Epithelial cell of prostate (primary cell): Measurements from ENCODE around the gene ANKRD45.
A peak's percentile ranks its signal among the peaks of the same experiment; 100 is the strongest.
"Not testable (repeated sequence)": the region's sequence is repeated elsewhere in the genome, so short reads cannot be mapped to it uniquely, and the experiment has no call there.

Experiments
- DNase-seq: peaks from one replicate; pipeline ENCODE4 v3.0.0-alpha.2; 2011; ENCODE audit warnings: low read depth, low spot score
- H3K27ac ChIP-seq: fragments of 450-650 bp; 2 replicates; pipeline ENCODE4 v1.5.1; 2017; ENCODE audit warnings: mild to moderate bottlenecking

The ANKRD45 gene

GRCh38 chr1:173648880-173649605 is 20.6 kb downstream of the ANKRD45 start:
- H3K27ac ChIP-seq = no peak overlapping the region
- no peak for DNase-seq

GRCh38 chr1:173646656-173647055 is 23.0 kb downstream of the ANKRD45 start:
- DNase-seq = no peak
- peak overlapping the region; percentile 66 for H3K27ac ChIP-seq

DNA sequence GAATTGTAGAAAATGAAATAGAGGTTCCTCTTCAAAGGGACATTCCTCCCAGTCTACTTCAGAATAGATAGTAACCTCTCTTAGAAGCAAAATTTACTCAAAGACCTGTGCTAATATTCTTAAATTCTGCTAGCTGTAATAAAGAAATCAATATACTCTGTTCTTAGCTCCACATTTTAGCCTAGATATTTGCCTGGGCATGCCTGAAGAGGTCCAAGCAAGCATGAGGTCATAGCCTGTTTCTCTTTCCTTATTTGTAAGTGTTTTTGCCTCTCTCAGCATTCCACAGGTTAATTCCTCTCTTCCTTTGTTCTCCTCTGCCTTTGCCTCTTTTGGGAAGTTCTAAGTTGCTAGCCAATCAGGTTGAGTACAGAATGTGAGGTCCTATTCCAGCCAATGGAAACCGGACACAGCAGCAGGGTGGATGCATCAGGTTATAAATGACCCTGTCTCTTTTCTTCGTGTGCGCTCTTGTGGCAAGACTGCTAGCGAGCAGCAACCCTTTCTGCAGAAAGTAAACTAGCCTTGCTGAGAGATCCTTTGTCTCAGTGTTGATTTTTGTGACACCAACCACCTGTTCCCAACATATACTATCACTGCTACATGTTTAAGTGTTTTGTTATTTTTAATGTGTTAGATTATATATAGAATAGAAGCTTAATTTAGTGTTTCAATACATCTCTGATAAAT is 27.1 kb downstream of the ANKRD45 start:
- H3K27ac ChIP-seq = peak overlapping the region; percentile 78
- DNase-seq = not testable (repeated sequence)

GRCh38 chr1:173639102-173639501 is 30.5 kb downstream of the ANKRD45 start:
- DNase-seq = no peak
- no peak overlapping the region for H3K27ac ChIP-seq

DNA sequence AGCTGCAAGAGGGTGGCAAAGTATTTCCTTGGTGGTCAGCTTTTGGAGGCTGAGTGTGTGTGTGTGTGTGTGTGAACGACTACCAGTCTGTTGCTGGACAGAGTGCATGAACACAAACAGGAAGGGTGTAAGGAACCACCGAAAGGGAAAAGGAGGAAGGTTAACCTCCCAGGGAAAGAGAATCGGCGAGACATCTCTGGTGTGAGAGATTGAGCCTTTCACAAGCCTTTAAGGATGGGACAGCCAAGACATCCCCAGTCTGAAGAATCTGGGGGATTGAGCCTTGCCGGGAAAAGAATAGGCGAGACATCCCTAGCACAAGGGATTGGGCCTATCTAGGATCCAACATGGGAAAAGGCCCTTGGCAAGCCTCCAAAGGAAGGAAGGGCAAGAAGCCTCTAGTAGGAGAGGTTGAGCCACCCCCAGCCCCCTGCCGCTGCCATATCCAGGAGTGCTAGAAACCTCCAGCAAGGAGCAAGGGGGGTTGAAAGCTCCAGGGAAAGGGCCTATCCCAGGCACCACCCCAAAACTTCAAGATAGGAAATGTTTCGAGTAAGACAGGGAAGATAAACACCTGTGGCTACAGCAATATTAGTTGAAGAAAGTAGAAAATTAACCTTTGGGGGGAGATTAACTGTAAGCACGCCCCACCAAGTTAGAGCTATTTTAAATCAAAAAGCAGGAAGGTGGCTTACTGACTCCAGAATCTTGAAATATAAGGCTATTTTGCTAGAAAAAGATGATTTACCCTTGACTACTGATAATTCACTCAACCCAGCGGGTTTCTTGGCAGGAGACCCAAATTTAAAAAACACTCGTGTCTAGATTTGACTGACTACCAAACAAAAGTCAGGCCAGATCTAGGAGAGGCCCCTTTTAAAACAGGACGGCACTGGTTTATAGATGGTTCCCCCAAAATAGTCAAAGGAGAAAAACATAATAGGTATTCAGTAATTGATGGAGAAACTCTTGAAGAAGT is 31.3 kb downstream of the ANKRD45 start:
- H3K27ac ChIP-seq = peak overlapping the region; percentile 62
- no peak for DNase-seq

- DNase-seq = not testable (repeated sequence)
- H3K27ac ChIP-seq = peak overlapping the region; percentile 62
Measured at GRCh38 chr1:173637236-173638042, 32.2 kb downstream of the ANKRD45 start.

DNA sequence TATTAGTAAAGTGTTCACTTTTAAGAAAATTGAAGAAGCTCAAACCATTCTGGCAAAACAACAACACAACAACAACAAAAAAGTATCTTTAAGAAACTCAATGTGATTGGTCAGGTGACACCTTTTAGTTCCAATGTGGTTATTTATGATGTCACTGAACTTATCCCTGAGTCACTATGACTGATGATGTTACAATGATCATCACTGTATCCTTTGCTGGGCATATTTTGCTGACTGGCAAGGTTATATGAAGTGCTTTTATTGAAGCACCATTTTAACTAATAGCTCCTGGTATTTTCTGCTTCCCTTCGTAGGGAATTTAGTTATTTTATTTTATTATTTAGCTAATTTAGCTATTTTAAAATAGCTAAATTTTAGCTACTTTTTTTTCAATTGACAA is 34.5 kb downstream of the ANKRD45 start, which contains the start of gene TEX50:
TEX50 (plus strand) TSS at position 223 of the 400 bp plus-strand sequence. CDS start 184 bp downstream, outside the sequence.
- no peak within 1 kb of the TSS for H3K27ac ChIP-seq
- DNase-seq = no peak

DNA sequence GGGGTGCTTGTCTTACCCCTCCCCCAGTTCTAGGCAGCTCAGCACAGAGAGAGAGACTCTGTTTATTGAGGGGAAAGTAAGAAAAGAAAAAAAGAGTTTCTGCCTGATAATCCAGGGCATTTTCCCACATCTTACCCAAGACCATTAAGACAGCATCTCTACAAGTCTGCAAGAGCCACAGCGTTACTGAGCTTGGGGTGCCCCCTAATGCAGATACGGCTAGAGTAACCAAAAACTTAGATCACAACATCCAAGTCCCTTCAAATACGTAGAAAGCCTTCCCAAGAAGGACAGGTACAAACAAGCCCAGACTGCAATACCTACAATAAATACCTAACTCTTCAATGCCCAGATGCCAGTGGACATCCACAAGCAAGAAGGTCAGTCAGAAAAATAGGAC is 40.8 kb downstream of the ANKRD45 start:
- DNase-seq = no peak
- H3K27ac ChIP-seq = no peak overlapping the region

- no peak for DNase-seq
- H3K27ac ChIP-seq = no peak overlapping the region
Measured at GRCh38 chr1:173627269-173627668, 42.4 kb downstream of the ANKRD45 start.

DNA sequence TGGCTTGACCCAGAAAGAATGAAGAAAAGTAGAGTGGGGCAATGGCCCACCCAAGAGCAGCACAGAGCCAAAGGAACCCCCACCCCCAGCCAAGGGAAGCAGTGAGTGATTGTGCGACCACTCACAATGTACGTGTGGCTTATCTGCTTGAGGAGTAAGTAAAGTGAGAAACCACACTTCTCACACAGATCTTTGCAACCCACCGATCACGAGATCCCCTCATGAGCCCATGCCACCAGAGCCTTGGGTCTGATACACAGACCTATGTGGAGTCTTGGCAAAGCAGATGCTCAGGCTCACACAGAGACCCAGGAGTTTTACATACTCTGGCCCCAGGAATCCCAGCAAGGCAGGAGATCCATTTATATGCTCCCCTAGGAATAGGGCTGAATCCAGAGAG is 52.8 kb downstream of the ANKRD45 start:
- no peak overlapping the region for H3K27ac ChIP-seq
- DNase-seq = no peak

DNA sequence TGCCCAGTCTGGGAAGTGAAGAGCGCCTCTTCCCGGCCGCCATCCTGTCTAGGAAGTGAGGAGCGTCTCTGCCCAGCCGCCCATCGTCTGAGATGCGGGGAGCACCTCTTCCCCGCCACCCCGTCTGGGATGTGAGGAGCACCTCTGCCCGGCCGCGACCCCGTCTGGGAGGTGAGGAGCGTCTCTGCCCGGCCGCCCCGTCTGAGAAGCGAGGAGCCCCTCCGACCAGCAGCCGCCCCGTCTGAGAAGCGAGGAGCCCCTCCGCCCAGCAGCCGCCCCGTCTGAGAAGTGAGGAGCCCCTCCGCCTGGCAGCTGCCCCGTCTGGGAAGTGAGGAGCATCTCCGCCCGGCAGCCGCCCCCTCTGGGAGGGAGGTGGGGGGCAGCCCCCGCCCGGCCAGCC is 56.6 kb downstream of the ANKRD45 start:
- not testable (repeated sequence) for DNase-seq, H3K27ac ChIP-seq

DNA sequence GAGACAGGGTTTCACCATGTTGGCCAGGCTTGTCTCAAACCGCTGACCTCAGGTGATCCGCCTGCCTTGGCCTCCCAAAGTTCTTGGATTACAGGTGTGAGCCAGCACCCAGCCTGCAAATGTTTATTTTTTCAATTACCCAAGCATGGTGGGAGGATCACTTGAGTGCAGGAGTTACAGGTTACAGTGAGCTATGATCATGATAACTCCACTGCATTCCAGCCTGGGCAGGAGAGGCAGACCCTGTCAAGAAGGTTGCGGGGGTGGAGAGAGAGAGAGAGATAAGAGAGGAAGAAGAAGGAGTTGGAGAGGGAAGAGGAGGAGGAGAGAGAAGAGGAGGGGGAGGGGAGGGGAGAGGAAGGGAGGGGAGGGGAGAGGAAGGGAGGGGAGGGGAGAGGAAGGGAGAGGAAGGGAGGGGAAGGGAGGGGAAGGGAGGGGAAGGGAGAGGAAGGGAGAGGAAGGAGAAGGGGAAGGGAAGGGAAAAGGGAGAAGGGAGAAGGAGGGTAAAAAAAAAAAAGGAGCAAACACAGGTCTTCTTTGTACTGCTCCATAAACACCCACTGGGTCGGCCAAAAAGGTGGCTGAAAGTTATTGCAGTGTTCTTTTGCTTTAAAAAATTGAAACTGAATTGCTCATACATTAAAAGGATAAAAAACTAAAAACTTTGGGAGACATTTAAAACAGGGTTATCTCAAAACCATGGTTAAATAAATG is 61.0 kb downstream of the ANKRD45 start:
- DNase-seq = no peak
- no peak overlapping the region for H3K27ac ChIP-seq

GRCh38 chr1:173603056-173603591 is 66.5 kb downstream of the ANKRD45 start, which contains the start of gene SLC9C2:
TSS of gene SLC9C2 (minus strand) at chr1:173603072. CDS start at chr1:173601776, 1,296 bp downstream.
- no peak for DNase-seq
- H3K27ac ChIP-seq = no peak within 1 kb of the TSS

GRCh38 chr1:173601588-173601987 is 68.1 kb downstream of the ANKRD45 start:
- H3K27ac ChIP-seq = no peak overlapping the region
- DNase-seq = no peak

GRCh38 chr1:173596097-173596825 is 73.4 kb downstream of the ANKRD45 start:
- no peak overlapping the region for H3K27ac ChIP-seq
- DNase-seq = no peak

- DNase-seq, H3K27ac ChIP-seq: not testable (repeated sequence)
Measured at GRCh38 chr1:173591138-173591537, 78.5 kb downstream of the ANKRD45 start.

DNA sequence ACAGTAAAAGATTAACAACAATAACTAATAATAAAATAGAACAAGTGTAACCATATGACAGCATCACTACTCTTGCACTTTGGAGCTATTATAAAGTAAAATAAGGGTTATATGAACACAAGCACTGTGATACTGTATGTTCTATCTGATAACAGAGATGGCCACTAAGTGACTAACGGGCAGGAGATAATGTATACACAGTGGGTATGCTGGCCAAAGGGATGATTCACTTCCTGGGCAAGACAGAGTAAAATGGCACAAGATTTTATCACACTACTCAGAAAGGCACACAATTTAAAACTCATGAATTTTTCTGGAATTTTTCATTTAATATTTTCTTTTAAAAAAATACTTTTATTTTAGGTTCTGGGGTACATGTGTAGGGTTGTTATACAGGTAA is 79.1 kb downstream of the ANKRD45 start:
- DNase-seq = no peak

More for the DNA sequence above, 79.1 kb downstream of the ANKRD45 start:
- no peak overlapping the region for H3K27ac ChIP-seq
